ENCODE results near the gene IL17B. TPM values are rescaled to one million over a fixed set of nuclear protein-coding genes. Genes with fewer than 3 reads are reported as not detected.

The IL17B gene
- total RNA-seq, 1 donor from 2014 or later: not detected

DNA sequence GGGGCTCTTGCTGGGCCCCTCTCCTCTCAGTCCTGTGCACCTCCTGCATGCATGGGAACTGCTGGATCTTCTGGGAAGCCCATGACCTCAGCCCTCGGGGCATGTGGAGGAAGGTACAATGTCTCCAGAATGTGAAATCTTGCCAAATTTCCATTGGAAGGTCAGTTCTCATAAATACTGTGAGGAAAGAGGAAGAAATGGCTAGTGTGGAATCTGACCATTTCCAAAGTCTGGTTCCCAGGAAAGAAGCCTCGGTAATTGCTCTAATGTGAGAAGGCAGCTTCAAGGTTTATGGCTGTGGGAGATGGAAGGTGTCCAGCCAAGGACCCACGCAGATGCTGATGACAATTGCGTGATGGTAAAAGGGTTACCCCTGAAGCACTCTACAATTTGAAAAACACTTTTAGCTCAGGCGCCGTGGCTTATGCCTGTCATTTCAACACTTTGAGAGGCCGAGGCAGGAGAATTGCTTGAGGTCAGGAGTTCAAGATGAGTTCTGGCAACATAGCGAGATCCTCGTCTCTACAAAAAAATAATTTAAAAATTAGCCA, 8.1 kb upstream of the IL17B start:
- H3K4me3 ChIP-seq (ENCODE audit: low read depth, low read length): no peak overlapping the region
- TF ChIP-seq, protein P1, sequence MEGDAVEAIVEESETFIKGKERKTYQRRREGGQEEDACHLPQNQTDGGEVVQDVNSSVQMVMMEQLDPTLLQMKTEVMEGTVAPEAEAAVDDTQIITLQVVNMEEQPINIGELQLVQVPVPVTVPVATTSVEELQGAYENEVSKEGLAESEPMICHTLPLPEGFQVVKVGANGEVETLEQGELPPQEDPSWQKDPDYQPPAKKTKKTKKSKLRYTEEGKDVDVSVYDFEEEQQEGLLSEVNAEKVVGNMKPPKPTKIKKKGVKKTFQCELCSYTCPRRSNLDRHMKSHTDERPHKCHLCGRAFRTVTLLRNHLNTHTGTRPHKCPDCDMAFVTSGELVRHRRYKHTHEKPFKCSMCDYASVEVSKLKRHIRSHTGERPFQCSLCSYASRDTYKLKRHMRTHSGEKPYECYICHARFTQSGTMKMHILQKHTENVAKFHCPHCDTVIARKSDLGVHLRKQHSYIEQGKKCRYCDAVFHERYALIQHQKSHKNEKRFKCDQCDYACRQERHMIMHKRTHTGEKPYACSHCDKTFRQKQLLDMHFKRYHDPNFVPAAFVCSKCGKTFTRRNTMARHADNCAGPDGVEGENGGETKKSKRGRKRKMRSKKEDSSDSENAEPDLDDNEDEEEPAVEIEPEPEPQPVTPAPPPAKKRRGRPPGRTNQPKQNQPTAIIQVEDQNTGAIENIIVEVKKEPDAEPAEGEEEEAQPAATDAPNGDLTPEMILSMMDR (conservative IDR thresholded peaks at IDR 0.05; ENCODE audit: low read depth, low read length): no peak
- no peak for DNase-seq (ENCODE audit: low read depth)

GRCh38 chr5:149386166-149386565, 7.1 kb upstream of the IL17B start:
- no peak for DNase-seq (ENCODE audit: low read depth)
- no peak overlapping the region for H3K4me3 ChIP-seq (ENCODE audit: low read depth, low read length)
- TF ChIP-seq, protein P1 (conservative IDR thresholded peaks at IDR 0.05; ENCODE audit: low read depth, low read length): no peak

- no peak overlapping the region for H3K4me3 ChIP-seq (ENCODE audit: low read depth, low read length)
- TF ChIP-seq, protein P1 (conservative IDR thresholded peaks at IDR 0.05; ENCODE audit: low read depth, low read length): no peak
- no peak for DNase-seq (ENCODE audit: low read depth)
Measured at GRCh38 chr5:149383399-149383798, 4.3 kb upstream of the IL17B start.

DNA sequence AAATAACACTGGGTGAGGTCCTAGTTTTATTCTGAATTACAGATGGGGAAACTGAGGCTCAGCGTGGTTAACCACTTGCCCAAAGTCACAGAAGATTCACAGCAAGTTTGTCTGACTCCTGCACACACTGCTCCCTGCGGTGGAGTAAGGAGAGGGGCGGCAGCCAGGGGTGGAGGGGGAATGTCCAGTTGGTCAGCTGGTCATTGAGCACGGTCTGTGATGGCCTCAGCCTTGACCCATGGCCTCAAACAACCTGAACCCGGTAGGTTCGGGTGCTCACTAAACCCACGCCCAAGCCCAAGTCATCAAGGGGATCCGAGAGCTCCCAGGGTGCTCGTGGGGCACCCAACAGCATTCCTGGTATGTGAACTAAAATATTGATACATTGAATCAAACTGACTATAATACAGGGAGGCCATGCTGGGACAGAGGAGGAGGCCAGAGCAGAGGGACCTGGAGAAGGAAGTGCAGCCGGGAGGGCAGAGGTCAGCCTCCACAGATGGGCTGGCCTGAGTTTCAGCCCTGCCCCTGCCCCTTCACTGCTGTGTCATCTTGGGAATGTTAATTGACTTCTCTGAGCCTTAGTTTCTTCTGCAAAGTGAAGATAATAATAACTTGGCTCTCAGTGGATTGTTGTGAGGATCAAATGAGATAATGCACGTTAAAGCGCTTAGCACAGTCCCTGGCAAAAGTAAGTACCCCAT, 3.6 kb upstream of the IL17B start:
- TF ChIP-seq, protein P1 (conservative IDR thresholded peaks at IDR 0.05; ENCODE audit: low read depth, low read length): no peak
- DNase-seq (ENCODE audit: low read depth): no peak
- H3K4me3 ChIP-seq (ENCODE audit: low read depth, low read length): no peak overlapping the region

GRCh38 chr5:149381986-149382338, 2.9 kb upstream of the IL17B start:
- TF ChIP-seq, protein P1 (conservative IDR thresholded peaks at IDR 0.05; ENCODE audit: low read depth, low read length): peak; percentile 87
- no peak overlapping the region for H3K4me3 ChIP-seq (ENCODE audit: low read depth, low read length)
- no peak for DNase-seq (ENCODE audit: low read depth)

GRCh38 chr5:149381261-149381985, 2.3 kb upstream of the IL17B start:
- TF ChIP-seq, protein P1 (conservative IDR thresholded peaks at IDR 0.05; ENCODE audit: low read depth, low read length): no peak

More at GRCh38 chr5:149381261-149381985, 2.3 kb upstream of the IL17B start:
- DNase-seq (ENCODE audit: low read depth): no peak
- no peak overlapping the region for H3K4me3 ChIP-seq (ENCODE audit: low read depth, low read length)
